22Rv1 (cell line): ENCODE results near the gene SEZ6L.

Source experiments
- H3K27ac ChIP-seq: fragments of 450-650 bp; 2 replicates; pipeline ENCODE4 v1.5.1; 2017
- CTCF ChIP-seq: fragments of 450-650 bp; IDR thresholded peaks from 2 replicates; pipeline ENCODE4 v1.5.1; 2017; ENCODE audit warnings: mild to moderate bottlenecking
- ZFX ChIP-seq: fragments of 450-650 bp; IDR thresholded peaks from 2 replicates; pipeline ENCODE4 v1.6.1; 2017; ENCODE audit warnings: antibody characterized with exemption, borderline replicate concordance

SEZ6L gene

DNA sequence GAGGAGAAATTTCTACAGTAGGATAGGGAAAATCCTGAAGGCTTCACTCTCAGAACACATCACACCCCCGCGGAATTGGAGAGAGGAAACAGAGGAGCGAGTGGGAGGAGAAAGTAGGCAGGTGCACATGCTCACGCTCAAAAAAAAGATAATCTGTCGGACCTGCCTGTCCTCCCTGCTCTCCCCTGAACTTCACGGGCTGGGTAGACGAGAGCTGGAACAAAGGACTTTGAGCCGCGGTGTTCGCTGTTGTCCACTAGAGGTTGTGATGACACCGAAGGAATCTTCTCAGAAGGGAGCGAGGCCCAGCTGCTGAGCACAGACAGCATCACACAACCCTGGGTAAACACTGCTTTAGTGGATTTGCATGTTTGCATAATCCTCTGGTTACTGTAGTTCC, 5.0 kb downstream of the SEZ6L start:
- no peak for TF ChIP-seq ZFX
- TF ChIP-seq CTCF = no peak
- H3K27ac ChIP-seq = no peak overlapping the region

GRCh38 chr22:26182723-26183122, 13.5 kb downstream of the SEZ6L start:
- H3K27ac ChIP-seq = no peak overlapping the region
- no peak for TF ChIP-seq ZFX
- no peak for TF ChIP-seq CTCF

GRCh38 chr22:26185190-26185589, 15.9 kb downstream of the SEZ6L start:
- TF ChIP-seq CTCF = no peak
- TF ChIP-seq ZFX = no peak

DNA sequence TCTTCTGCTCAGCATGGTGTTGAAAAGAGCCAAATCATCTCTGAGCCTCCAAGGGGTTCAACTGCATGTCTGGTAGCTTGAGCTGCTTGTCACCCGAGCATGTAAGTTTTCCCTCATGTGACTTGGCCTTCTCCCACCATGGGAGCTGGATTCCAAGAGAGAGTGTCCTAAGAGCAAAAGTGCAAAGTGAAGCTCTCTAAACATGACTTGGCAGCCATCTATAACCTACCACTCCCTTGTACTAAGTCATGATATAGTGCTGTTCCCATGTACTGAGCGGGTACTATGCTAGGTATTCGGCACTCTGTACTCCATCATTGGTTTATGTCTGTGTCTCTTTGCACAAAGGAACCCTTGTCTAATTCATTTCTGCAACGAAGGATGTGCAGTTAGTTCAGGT, 19.1 kb downstream of the SEZ6L start:
- no peak overlapping the region for H3K27ac ChIP-seq
- no peak for TF ChIP-seq ZFX
- TF ChIP-seq CTCF = no peak

More at GRCh38 chr22:26185190-26185589, 15.9 kb downstream of the SEZ6L start:
- H3K27ac ChIP-seq = no peak overlapping the region

- TF ChIP-seq CTCF (no peak), ZFX (no peak)
- no peak overlapping the region for H3K27ac ChIP-seq
Measured at GRCh38 chr22:26194313-26194712, 25.1 kb downstream of the SEZ6L start.

- TF ChIP-seq CTCF (no peak), ZFX (no peak)
- no peak overlapping the region for H3K27ac ChIP-seq
Measured at GRCh38 chr22:26194877-26195276, 25.6 kb downstream of the SEZ6L start.

DNA sequence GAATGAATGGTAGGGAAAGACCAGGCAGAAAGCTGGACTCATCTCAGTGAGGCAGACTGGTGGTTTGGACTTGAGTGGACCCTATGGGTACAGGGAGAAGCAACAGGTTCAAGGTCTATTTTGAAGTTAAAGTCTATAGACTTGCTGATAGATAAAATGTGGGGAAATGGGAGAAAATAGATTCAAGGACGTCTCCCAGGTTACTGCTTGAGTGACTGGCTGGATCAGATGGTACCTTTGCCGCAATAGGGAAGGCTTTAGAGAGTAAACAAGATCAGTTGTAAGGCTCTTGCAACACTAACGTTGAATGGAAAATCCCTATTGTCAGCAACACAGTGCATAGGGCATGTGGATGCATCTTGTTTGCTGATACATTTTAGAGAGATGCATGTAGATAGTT, 27.4 kb downstream of the SEZ6L start:
- H3K27ac ChIP-seq = no peak overlapping the region
- no peak for TF ChIP-seq ZFX
- TF ChIP-seq CTCF = no peak
